Measurements from ENCODE around the gene RASA3. TPM values are rescaled to one million over a fixed set of nuclear protein-coding genes. Genes with fewer than 3 reads are reported as not detected.

RASA3 gene
- total RNA-seq, 4 donors from 2014 or later, result 29.5 to 38.1 (median 34.6) TPM

DNA sequence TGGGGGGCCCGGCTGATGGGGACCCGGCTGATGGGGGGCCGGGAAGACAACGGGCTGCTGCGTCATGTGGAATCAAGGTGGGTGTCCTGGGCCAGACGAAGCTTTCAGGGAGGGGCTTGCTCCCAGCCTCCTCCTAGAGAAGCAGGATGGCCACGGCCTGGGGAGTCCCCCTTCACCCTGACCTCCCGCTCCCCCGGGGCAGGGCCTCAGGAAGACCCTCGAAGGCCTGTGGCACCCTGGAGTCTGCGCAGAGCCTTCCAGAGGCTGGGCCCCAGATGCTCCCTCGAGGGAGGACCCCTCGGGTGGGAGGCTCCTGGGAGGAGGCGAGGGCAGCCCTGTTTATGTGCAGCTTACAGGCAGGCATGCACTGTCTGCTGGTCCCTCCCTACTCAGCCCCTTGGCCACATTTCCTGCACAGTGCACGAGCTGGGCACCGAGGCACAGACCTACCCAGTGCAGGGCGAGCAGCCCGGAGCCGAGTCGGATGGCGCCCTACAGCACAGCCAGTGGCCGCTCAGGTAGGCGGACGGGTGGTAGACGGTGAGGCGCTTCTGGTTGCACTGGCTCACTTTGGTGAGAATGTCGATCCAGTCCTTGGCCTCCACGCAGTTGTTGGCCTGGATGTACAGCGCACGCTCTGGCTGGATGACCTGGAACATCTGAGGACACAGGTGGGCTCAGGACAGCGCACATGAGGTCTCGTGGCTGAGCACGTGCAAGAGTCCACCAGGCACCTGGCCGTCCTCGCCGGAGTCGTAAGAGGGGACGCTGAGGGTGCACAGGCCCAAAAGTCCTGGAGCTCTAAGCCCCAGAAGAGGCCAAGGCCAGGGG is 136.1 kb downstream of the RASA3 start:
- Histone ChIP-seq H3K9me3 (no peaks in the 10 kb centered on the region), H3K36me3 (peaks cover 11 to 78% (median 33%) of the 10 kb centered on the region in 4 donors), H3K4me3 (no peak overlapping the region), H3K27me3 (no peaks in the 10 kb centered on the region), H3K4me1 (peaks cover 0 to 20% (median 15%) of the 10 kb centered on the region in 4 donors), H3K27ac (replicated peaks in 1 of 4) (no peak overlapping the region)
- 95% methylated on average over 10 of the region's 38 CpGs for WGBS
- TF ChIP-seq, protein P1, sequence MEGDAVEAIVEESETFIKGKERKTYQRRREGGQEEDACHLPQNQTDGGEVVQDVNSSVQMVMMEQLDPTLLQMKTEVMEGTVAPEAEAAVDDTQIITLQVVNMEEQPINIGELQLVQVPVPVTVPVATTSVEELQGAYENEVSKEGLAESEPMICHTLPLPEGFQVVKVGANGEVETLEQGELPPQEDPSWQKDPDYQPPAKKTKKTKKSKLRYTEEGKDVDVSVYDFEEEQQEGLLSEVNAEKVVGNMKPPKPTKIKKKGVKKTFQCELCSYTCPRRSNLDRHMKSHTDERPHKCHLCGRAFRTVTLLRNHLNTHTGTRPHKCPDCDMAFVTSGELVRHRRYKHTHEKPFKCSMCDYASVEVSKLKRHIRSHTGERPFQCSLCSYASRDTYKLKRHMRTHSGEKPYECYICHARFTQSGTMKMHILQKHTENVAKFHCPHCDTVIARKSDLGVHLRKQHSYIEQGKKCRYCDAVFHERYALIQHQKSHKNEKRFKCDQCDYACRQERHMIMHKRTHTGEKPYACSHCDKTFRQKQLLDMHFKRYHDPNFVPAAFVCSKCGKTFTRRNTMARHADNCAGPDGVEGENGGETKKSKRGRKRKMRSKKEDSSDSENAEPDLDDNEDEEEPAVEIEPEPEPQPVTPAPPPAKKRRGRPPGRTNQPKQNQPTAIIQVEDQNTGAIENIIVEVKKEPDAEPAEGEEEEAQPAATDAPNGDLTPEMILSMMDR (IDR thresholded peaks at IDR 0.05), result no peak
- TF ChIP-seq POLR2A (IDR thresholded peaks at IDR 0.05; ENCODE audit: low read depth), result no peak
- no peak for TF ChIP-seq POLR2AphosphoS5 (IDR thresholded peaks at IDR 0.05)
- no peak for TF ChIP-seq EP300 (IDR thresholded peaks at IDR 0.05)
- intact Hi-C loops (cut with DNase I), result no loop called here
- DNase-seq (ENCODE audit: extremely low spot score), result no peak

DNA sequence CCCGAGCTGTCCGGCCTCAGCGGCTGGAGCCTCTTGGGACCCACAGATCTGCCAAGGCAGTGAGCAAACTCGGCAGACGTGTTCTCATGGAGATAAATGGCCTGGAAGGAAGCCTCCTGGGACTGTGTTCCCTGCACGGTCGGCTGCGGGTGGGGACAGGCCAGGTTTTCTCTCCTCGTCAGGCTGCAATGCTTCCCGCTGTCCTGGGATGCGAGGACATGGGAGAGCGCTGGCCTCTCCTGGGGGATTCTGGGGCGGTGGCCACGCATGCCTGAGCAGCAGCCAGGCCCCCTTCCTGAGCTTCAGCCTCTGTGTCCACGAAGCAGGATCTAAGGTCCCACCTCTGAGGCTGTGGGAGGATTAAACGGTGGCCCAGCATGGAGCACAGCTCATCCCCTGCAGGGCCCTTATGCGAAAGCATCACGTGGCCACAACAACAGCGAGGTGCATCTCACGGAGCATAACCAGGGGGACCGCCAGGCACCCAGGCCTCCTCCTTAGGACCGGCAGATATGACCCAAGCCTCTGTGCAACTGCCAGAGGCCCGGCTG is 137.3 kb downstream of the RASA3 start:
- Histone ChIP-seq H3K27me3 (no peaks in the 10 kb centered on the region), H3K36me3 (peaks cover 12 to 78% (median 33%) of the 10 kb centered on the region in 4 donors), H3K27ac (replicated peaks in 1 of 4) (no peak overlapping the region), H3K4me3 (no peak overlapping the region), H3K4me1 (peaks cover 0 to 20% (median 15%) of the 10 kb centered on the region in 4 donors), H3K9me3 (no peaks in the 10 kb centered on the region)
- TF ChIP-seq EP300 (IDR thresholded peaks at IDR 0.05), result no peak
- no peak for TF ChIP-seq POLR2A (IDR thresholded peaks at IDR 0.05; ENCODE audit: low read depth)
- TF ChIP-seq, protein P1 (IDR thresholded peaks at IDR 0.05), result no peak
- TF ChIP-seq POLR2AphosphoS5 (IDR thresholded peaks at IDR 0.05), result no peak
- DNase-seq (ENCODE audit: extremely low spot score), result no peak
- intact Hi-C loops (cut with DNase I), result no loop called here
- 76% methylated on average over 8 of the region's 23 CpGs for WGBS

DNA sequence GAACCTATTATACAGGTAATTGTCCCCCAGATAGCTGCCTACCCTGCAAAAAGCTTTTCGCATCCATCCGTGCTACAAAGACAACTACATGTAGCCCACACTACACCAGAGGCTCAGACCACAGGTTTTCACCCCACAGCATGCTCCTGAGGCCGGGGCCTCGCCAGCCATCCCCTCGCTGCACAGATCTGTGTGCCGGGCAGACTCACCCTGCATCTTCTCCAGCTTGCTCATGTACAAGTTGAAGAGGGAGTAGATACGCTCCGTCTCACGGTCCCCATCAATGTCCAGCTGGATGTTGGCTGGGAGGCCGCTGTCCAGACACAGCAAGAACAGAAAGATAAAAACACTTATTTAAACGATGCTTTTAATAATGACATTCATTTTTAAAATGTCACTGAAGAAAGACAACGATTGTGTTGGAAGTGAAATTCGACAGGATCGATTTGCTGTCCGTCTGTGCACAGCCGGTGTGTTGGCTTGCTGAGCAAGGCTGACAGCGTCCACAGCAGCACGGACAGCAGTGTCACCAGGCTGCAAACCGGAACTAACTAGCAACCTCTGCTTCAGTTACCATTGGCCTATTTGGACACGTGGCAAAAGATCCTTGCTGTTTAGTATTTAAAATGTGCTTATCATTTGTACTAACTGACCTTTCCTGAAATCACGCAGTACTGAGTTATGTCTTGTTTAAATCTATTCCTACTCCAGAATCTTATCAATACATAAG is 140.0 kb downstream of the RASA3 start:
- Histone ChIP-seq H3K9me3 (no peaks in the 10 kb centered on the region), H3K36me3 (peaks cover 13 to 65% (median 34%) of the 10 kb centered on the region in 4 donors), H3K27me3 (no peaks in the 10 kb centered on the region), H3K4me3 (no peak overlapping the region), H3K4me1 (peaks cover 0 to 6% (median 0%) of the 10 kb centered on the region in 4 donors), H3K27ac (replicated peaks in 1 of 4) (no peak overlapping the region)
- no peak for TF ChIP-seq POLR2A (IDR thresholded peaks at IDR 0.05; ENCODE audit: low read depth)
- TF ChIP-seq, protein P1 (IDR thresholded peaks at IDR 0.05), result no peak
- TF ChIP-seq POLR2AphosphoS5 (IDR thresholded peaks at IDR 0.05), result no peak
- no peak for TF ChIP-seq EP300 (IDR thresholded peaks at IDR 0.05)
- DNase-seq (ENCODE audit: extremely low spot score), result no peak
- WGBS, result 95% methylated on average over 21 of the region's 21 CpGs
- intact Hi-C loops (cut with DNase I), result no loop called here

DNA sequence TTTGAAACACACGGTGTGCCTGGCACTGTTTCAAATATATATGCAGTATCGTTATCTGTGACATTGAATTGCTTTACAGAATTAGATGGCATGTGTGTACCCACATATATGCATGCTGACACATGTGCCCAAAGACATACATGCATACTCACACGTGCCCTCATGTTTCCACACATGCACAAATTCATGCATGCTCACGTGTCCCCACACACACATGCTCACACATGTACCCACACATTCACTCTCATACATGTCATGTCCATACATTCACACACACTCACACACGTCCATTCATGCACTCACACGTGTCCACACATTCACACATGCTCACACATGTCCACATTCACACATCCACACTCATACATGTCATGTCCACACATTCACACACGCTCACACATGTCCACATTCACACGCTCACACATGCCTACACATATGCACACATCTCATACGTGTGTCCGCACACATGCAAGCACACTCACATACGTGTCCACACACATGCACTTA is 140.7 kb downstream of the RASA3 start:
- H3K27ac ChIP-seq (replicated peaks in 1 of 4), result no peak overlapping the region
- intact Hi-C loops (cut with DNase I), result no loop called here
- DNase-seq (ENCODE audit: extremely low spot score), result no peak
- H3K27me3 ChIP-seq, result no peaks in the 10 kb centered on the region
- TF ChIP-seq POLR2AphosphoS5 (IDR thresholded peaks at IDR 0.05), result no peak
- TF ChIP-seq POLR2A (IDR thresholded peaks at IDR 0.05; ENCODE audit: low read depth), result no peak
- TF ChIP-seq EP300 (IDR thresholded peaks at IDR 0.05), result no peak
- TF ChIP-seq, protein P1 (IDR thresholded peaks at IDR 0.05), result no peak
- no peaks in the 10 kb centered on the region for H3K4me1 ChIP-seq
- H3K4me3 ChIP-seq, result no peak overlapping the region
- WGBS, result 91% methylated on average over 11 of the region's 11 CpGs
- H3K36me3 ChIP-seq, result peaks cover 13 to 59% (median 31%) of the 10 kb centered on the region in 4 donors
- no peaks in the 10 kb centered on the region for H3K9me3 ChIP-seq

All from esophagus muscularis mucosa (tissue), 4 donors.